ENCODE data around the gene TCF12. TPM values are rescaled to one million over a fixed set of nuclear protein-coding genes. Genes with fewer than 3 reads are reported as not detected.

TCF12 gene
- total RNA-seq, 1 donor from 2014 or later, result 88.6 TPM

DNA sequence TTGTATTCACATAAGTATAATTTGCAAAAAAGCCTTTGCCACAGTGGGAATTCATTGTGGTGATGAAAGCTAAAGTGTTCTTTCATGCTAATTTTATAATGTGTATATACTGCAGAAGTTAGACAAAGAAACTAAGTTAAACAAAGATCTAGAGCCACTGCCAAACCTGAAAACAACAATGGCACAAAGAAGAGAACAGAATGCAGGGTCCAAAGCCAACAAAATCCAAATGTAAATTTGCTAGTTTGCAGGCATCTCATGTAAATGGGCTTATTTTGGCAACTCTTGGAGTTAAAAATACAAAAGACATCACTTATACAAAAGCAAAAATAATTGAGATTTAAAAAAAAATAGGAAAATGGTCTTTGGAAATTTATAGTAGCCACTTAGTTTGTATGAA is 123.0 kb downstream of the TCF12 start:
- no peak for DNase-seq (ENCODE audit: extremely low read depth, low read depth, low spot score)

DNA sequence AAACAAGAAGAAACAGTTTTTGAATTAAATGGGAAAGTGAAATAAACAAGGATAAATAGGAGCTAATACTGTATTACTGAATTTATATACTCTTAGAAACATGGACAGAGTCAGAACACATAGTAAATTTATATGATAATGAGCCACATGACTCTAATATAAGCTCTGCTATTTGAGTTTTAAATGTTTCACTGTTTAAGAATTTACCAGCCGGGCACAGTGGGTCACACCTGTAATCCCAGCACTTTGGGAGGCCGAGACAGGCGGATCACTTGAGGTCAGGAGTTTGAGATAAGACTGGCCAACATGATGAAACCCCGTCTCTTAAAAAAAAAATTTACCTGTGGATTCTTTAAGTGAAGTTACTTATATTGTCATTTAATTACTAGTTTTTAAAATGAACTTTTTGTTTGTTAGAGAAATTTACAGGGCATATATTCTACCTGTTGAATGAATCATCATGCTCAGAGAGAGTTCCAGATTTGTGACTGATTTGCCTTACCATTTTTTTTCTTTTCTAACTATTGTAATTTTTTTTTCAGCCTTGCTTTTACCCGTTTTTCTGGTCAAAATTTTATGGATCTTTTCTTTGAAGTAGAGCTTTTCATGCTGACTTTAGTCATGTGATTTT is 125.7 kb downstream of the TCF12 start:
- DNase-seq (ENCODE audit: extremely low read depth, low read depth, low spot score), result no peak

DNA sequence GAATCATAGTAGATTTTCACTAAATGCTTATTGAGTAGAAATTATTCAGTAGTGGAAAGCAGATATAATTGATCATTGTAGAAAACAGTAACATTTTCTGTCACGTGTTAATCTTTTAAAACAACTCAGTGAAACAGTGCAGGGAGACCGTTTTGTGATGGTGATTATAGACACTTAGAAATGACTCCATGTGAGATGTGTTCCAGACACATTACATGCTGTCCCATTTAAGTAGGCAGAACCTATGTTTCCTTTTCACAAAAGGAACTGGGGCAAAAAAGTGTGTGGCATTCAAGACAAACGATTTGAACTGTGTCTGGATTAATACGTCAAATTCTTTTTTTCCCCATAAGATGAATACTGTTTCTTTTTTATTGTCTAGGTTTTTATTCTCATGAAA is 126.5 kb downstream of the TCF12 start:
- no peak for DNase-seq (ENCODE audit: extremely low read depth, low read depth, low spot score)

GRCh38 chr15:57045741-57046382 is 127.4 kb downstream of the TCF12 start:
- no peak for DNase-seq (ENCODE audit: extremely low read depth, low read depth, low spot score)

GRCh38 chr15:57048930-57049549 is 130.6 kb downstream of the TCF12 start:
- DNase-seq (ENCODE audit: extremely low read depth, low read depth, low spot score), result no peak

GRCh38 chr15:57053470-57053869 is 135.0 kb downstream of the TCF12 start:
- no peak for DNase-seq (ENCODE audit: extremely low read depth, low read depth, low spot score)

GRCh38 chr15:57054204-57054750 is 135.8 kb downstream of the TCF12 start:
- no peak for DNase-seq (ENCODE audit: extremely low read depth, low read depth, low spot score)

- no peak for DNase-seq (ENCODE audit: extremely low read depth, low read depth, low spot score)
These were observed 137.9 kb downstream of the TCF12 start for GRCh38 chr15:57056357-57056756.

GRCh38 chr15:57057134-57057930 is 138.9 kb downstream of the TCF12 start:
- DNase-seq (ENCODE audit: extremely low read depth, low read depth, low spot score), result no peak

GRCh38 chr15:57059026-57059660 is 140.7 kb downstream of the TCF12 start:
- DNase-seq (ENCODE audit: extremely low read depth, low read depth, low spot score), result no peak

DNA sequence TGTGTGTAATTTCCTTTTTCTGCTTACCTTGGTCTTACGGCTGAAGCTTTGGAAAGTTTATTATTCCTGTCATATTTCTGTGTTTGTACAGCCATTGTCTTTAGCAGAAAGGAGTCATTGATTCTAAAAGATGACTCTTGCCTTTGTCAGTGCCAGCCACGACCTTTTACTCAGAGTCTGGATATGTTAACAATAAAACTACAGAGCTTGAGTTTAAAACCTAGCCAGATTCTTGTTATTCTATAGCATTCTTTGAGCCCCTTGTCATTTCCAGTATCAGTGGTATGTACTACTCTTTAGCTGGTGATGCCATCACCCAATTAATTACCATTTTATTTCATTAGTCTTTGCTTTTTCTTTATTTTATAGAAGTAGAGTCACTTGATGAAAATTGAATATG is 142.4 kb downstream of the TCF12 start:
- DNase-seq (ENCODE audit: extremely low read depth, low read depth, low spot score), result peak; percentile 60

DNA sequence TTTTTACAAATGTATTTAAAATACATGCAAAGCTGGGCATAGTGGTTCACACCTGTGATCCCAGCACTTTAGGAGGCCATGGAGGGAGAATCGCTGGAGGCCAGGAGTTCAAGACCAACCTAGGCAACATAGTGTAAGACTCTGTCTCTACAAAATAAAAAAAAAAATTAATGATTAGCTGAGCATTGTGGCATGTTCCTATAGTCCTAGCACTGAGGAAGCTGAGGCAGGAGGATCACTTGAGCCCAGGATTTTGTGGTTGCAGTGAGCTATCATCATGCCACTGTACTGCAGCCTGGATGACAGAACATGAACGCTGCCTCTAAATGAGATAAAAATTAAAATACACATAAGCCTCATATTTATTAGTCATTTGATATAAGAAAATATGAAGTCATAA is 142.8 kb downstream of the TCF12 start:
- DNase-seq (ENCODE audit: extremely low read depth, low read depth, low spot score), result no peak

DNA sequence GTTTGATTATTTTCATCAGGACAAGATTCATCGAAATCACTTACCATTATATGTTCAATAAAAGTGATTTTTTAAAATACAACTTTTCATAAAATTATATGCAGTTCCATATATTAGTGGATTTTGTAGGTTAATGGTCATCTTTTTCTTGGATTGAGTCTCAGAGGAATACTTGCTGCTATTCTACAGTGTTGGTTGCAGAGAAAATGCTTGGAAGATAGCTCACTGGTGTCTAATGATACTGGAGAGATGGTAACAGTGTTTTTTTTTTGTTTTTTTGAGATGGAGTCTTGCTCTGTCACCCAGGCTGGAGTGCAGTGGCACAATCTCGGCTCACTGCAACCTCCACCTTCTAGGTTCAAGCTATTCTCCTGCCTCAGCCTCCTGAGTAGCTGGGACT is 143.3 kb downstream of the TCF12 start:
- no peak for DNase-seq (ENCODE audit: extremely low read depth, low read depth, low spot score)

DNA sequence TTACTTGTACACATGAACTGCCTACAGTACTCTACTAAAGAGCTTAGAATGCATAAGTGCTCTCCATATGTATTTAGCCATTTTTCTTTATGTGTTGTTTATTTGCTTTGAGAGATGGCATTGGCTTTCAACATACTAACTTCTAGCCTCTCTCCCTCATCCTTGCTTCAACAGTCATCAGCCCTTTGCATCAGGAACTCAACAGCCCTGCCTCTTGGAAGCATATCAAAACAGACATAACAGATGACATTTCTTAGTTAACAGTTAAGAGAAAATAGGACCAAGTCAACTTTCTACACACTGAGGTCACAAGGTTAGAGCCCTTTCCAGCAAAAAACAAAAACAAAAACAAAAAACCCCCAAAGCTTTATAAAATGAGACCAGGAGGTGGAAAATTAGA is 145.6 kb downstream of the TCF12 start:
- no peak for DNase-seq (ENCODE audit: extremely low read depth, low read depth, low spot score)

GRCh38 chr15:57069423-57069822 is 151.0 kb downstream of the TCF12 start:
- no peak for DNase-seq (ENCODE audit: extremely low read depth, low read depth, low spot score)

- DNase-seq (ENCODE audit: extremely low read depth, low read depth, low spot score), result no peak
These were observed 152.2 kb downstream of the TCF12 start for GRCh38 chr15:57070674-57071073.

GRCh38 chr15:57079446-57079845 is 161.0 kb downstream of the TCF12 start:
- no peak for DNase-seq (ENCODE audit: extremely low read depth, low read depth, low spot score)

- no peak for DNase-seq (ENCODE audit: extremely low read depth, low read depth, low spot score)
These were observed 161.6 kb downstream of the TCF12 start for GRCh38 chr15:57079931-57080620.

DNA sequence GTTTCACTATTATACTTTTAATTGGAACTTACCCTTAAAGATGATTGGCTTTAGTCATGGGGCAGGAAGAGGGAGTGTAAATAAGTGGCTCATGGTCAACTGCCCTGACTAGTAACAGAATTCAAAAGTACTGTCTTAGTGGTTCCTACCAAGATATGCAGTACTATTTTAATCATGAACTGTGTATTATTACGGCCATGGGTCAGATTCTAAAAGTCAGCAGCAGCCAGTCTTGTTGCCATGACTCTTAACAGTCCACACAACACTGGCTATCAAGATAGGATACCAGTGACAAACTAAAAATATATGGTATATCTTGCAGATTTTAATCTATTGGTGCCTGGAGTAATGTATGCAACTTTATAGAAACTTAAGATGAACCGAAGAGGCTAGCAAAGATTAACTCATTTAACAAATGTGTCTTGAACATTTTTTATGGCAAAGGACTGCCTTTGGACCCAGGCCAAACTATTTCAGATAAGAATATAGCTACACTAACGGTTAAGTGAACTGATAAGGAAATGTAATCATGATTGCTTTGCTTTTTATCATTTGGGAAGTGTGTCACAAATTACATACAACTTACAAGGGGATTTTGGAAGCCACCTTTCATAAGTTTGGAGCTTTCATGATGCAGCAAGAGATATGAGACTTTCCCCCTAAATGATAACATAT is 163.7 kb downstream of the TCF12 start:
- DNase-seq (ENCODE audit: extremely low read depth, low read depth, low spot score), result peak; percentile 58

DNA sequence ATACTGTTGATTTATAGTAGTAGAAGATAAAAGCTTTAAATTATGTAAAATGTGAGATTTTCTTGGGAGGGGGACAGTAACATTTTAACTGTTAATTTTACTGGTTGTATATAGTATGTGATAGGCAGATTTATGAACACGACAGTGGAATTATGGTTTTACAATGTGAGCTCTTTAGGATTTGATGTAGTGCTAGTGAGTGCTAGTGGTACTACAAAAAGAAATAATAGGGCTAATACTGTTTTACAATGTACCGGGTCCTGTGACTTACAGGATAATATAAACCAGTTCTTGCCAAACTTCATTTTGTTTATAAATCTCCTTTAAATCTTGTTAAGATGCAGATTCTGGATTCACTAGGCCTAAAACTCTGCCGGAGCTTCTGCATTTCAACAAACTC is 165.7 kb downstream of the TCF12 start:
- DNase-seq (ENCODE audit: extremely low read depth, low read depth, low spot score), result no peak

Measured in glomerular endothelial cell (primary cell).